Fibroblast of skin of left quadriceps (primary cell): ENCODE results near the gene PCSK6.

Experiments used
- DNase-seq, 2 experiments: peaks; one replicate each; pipeline ENCODE4 v3.0.0-alpha.2; 2013; ENCODE audit warnings: low read depth in 2 of 2

Gene PCSK6

GRCh38 chr15:101522621-101523559 is 33.4 kb upstream of the PCSK6 start:
- no peak for DNase-seq

- no peak for DNase-seq
Observed at GRCh38 chr15:101522091-101522490, 32.6 kb upstream of the PCSK6 start.

DNA sequence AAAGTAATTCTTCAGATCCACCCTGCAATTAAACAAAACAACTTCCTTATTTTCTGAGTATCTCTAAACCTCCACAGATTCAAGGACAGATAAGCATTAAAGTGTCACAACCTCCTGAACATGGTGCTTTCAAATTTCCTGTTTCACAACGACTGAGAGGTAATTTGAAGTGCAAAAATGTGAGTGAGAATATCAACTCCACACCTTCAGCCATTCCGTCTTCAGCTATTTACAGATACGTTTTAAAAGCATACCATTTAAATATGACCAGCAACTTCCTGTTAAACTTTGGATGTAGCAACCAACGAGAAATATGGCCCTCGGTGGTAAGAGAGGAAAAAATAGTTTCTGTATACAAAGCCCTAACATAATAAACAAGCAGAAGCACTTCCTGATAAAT is 32.1 kb upstream of the PCSK6 start:
- no peak for DNase-seq

- no peak for DNase-seq
Observed at GRCh38 chr15:101521069-101521468, 31.6 kb upstream of the PCSK6 start.

GRCh38 chr15:101520395-101520794 is 30.9 kb upstream of the PCSK6 start:
- DNase-seq, result no peak

- no peak for DNase-seq
Observed at GRCh38 chr15:101517504-101517903, 28.0 kb upstream of the PCSK6 start.

DNA sequence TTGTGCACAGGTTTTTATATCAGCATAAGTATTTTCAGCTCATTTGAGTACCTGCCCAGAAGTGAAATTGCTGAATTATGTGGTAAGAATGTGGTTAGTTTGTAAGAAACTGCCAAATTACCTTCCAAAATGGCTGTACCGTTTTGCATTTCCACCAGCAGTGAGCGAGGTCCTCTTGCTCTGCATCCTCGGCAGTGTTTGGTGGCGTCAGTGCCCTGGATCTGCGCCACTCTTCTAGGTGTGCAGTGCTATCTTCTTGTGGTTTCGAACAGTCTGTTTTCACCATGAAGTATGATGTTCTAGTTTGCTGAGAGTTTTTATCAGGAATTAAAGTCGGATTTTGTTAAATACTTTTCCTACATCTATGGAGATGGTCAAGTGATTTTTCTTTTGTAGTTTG is 24.8 kb upstream of the PCSK6 start:
- DNase-seq, result no peak

- DNase-seq, result no peak
Observed at GRCh38 chr15:101511717-101512116, 22.2 kb upstream of the PCSK6 start.

DNA sequence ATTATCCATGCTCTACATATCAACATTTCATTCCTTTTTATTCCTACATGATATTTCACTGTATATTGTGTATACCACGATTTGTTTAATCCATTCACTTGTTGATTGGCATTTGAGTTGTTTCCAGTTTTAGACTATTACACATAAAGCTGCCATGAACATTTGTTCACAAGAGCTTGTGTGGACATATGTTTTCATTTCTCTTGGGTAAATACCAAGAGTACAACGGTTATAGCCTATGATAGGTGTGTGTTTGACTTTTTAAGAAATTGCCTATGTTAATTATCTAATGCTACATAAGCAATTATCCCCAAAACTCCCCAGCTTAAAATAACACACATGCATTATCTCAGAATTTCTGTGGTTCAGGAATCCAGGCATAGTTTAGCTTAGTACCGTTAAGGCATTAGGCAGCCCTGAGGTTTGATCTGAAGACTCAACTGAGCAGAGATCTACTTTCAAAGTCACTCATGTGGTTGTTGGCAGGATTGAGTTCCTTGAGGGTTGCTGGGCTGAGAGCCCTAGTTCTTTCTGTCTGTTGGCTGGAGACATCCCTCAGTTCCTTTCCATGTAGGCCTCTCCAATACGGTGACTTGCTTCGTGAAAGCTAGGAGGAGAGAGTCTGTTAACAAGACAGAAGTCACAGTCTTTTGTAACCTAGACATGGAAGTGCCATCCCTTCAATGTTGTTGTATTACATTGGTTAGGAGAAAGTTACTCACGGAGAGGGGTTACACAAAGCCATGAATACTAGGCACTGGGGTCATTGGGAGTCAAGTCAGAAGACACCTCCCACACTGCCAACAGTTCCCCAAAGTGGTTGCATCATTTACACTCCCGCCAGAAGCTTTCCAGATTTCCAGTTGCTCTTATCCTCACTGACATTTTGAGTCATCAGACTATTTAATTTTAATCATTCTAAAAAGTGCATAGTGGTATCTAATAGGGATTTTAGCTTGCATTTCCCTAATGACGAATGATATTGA is 21.0 kb upstream of the PCSK6 start:
- DNase-seq, result no peak

DNA sequence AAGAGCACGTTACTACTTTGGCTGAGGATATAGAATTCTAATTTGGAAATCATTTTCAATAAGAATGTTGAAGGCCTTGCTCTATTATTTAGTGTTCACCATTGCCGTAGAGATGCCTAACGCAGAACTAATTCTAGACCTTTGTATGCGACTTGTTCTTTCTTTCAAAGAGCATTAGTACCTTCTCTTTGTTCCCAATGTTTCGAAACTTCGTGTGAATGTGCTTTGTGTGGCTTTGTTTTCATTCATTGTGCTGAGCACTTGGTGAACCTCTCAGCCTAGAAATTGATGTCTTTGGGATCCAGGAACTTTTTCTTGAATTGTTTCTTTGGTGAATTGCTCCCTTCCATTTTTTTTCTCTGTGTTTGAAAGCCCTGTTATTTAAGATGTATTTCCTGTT is 19.8 kb upstream of the PCSK6 start:
- DNase-seq, result no peak

- DNase-seq, result no peak
Observed at GRCh38 chr15:101506491-101506890, 17.0 kb upstream of the PCSK6 start.

DNA sequence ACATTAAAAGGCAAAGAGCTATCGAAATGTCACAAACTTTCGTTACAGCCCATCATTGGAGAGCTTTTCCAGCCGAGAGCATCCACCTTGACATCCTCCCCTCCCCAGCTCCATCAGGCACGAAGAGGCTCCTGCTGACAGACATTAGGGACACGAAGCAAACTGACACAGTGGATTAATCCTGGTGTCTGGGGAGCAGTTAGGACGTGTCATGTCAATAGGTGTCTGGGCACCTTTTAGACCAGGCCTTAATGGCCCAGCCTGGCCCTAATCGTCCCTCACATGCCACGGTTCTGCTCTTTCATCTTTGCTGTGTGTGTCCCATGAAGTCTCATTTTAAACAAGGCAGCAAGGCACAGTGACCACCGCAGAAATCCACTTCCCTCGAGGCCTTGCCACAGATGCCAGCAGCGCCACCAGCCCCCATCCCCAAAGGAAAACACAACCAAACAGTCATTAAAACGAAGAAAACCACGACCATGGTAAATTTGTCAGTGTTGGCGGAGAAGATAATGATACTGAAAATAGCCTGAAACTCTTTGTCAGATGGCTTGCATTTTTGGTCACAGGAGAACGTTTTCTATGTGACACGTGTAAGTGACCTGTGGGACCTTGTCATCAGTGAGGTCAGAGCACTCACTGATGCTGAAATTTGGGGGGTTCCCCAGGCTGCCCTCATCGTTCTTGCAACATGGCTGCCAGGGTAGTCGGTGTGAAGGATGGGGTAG is 16.3 kb upstream of the PCSK6 start:
- no peak for DNase-seq

GRCh38 chr15:101504866-101505609 is 15.5 kb upstream of the PCSK6 start:
- no peak for DNase-seq

GRCh38 chr15:101504373-101504772 is 14.9 kb upstream of the PCSK6 start:
- DNase-seq, result no peak

DNA sequence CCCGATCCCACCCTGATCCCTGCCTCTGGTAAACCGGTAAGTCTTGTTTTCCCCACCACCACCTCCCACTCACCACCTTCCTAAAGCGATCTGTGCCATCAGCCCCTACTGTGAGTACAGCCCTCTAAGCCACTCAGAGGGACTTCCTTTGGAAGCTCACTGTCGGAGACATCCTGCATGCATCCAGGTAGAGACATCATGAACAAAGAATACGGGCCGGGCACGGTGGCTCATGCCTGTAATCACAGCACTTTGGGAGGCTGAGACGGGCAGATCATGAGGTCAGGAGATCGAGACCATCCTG is 13.7 kb upstream of the PCSK6 start:
- no peak for DNase-seq

- no peak for DNase-seq
Observed at GRCh38 chr15:101502572-101503295, 13.2 kb upstream of the PCSK6 start.

DNA sequence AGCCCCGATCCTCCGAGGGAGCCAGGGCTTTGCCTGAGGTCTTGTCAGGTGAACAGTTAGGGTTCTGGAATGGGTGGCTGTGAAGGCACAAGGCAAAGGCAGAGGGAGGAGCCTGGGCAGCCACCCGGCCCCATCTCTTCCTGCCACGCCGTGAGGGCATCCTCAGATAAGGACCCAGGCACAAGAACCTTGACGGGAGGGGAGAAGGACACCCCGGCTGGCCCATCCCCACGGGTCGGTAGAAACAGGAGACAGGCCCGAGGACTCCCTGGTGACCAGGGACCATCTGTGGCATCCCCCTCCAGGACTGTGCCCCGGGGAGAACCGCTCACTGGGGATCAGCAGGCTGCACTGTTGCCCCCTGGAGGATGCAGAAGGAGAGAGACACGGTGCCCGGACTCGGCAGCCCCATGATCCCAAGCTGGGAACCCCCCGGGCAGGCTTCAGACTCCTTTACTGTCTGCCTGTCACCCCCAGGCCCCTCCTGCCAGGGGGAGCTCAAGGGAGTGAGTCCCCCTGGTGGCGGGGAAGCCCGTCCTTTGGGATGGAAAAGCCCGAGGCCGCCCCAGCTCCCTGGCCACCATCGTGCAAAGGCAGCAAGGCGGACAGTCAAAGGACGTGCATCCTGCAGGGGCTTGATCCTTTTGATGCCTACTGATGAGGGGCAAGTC is 12.3 kb upstream of the PCSK6 start:
- DNase-seq, result no peak

- DNase-seq, result no peak
Observed at GRCh38 chr15:101500865-101501551, 11.5 kb upstream of the PCSK6 start.
